HPDE6-E6E7 (cell line): Measurements from ENCODE around the gene OR9Q1.

Source experiments
- DNase-seq: peaks from one replicate; pipeline ENCODE4 v3.0.0; 2011; ENCODE audit warnings: missing footprints; ENCODE audit errors: extremely low spot score

The OR9Q1 gene

DNA sequence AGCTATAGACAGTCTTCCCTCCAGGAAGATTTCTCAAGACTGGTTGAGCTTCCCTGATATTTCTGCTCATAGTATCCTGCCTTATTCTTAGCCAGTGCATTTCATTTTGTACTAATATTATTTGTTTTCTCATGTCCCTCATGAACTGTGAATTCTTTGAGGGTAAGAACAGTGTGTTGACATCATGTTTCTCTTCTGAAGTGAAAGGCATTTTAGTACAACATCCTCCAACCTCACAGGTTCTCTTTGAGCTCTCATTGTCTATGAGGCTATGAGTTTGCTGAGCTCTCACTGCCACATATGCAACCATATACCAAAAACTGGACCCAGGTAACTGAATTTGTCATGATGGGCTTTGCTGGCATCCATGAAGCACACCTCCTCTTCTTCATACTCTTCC, 7.0 kb downstream of the OR9Q1 start, which contains the start of gene OR6Q1:
Gene OR6Q1 (plus strand): TSS at position 301 of the 400 bp plus-strand sequence. CDS start 0 bp downstream, at position 301.
- no peak for DNase-seq

GRCh38 chr11:58034471-58034870, 10.8 kb downstream of the OR9Q1 start:
- DNase-seq, result no peak

DNA sequence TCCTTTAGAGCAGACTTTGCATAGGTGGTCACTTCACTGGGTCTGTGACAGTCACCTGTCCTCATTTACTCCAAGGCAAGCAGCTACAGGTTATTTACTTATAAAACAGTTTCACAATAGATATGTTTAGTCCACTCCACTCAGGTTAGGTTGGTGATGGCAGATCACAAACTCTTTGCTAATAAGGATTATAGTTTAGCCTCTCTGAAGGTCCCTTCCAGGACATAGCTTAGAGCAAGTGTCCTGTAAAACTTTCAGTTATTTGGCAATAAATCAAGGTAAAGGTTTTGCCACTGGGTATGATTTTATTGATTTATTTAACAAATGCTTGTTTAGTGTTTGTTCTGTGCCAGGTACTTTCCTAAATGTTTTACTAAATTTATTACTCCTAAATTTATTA, 15.9 kb downstream of the OR9Q1 start:
- DNase-seq, result no peak

DNA sequence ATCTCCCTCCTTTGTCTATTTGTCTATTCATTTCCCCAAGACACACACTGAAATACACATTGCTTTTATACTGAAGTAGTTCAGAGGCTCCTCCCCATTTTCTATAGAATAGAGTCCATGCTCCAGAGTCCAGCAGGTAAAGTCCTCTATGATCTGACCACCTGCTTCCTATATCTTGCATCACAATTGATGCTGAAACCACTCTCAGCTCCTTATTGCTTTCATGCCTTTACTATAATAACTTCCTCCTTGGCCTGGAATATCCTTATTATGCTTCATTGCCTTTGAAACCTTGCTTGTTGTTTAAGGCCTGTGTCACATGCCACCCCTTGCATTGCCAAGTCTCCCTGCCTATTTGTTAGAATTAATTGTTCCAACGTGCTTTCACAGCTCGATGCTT, 19.7 kb downstream of the OR9Q1 start:
- no peak for DNase-seq

DNA sequence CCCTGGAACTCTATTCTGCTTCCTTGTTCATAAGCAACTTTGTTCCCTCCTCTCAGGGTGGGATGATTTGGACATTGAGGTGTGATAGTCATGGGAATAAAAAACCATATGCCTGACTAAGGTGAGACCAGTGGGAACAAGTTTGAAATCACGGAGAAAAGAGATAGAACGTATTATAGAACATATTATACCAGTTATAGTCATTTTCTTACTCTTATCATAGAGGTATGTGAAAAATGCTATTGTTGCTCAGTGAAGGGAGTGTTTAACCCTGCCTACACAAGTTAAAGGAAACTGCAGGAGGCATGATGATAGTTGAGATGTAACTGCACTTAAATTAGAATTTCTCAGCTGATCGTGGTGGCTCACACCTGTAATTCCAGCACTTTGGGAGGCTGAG, 22.6 kb downstream of the OR9Q1 start:
- no peak for DNase-seq

- DNase-seq, result no peak
These were observed 24.1 kb downstream of the OR9Q1 start for GRCh38 chr11:58047818-58048217.

- no peak for DNase-seq
These were observed 32.2 kb downstream of the OR9Q1 start for GRCh38 chr11:58055806-58056401.

DNA sequence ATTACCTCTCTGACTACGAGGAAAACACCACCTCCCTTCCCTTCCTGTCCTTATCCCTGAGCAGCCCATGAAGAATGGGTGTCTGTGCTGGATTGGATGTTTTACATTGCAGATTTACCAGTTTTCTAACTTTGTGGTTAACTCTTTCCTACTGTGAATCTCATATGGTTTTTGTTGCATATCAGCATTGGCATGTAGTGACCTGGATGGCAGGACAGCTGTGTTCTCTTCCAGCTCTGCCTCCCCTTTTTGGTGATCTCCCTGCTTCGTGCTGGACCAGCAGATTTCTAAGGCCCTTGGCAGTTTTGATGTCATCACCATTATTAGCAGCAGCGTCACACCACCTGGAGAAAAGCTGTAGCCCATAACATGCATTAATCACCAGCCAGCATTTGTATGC, 33.8 kb downstream of the OR9Q1 start:
- DNase-seq, result no peak

GRCh38 chr11:58058276-58059006, 34.8 kb downstream of the OR9Q1 start:
- DNase-seq, result no peak

- DNase-seq, result no peak
These were observed 35.3 kb downstream of the OR9Q1 start for GRCh38 chr11:58059007-58059350.

DNA sequence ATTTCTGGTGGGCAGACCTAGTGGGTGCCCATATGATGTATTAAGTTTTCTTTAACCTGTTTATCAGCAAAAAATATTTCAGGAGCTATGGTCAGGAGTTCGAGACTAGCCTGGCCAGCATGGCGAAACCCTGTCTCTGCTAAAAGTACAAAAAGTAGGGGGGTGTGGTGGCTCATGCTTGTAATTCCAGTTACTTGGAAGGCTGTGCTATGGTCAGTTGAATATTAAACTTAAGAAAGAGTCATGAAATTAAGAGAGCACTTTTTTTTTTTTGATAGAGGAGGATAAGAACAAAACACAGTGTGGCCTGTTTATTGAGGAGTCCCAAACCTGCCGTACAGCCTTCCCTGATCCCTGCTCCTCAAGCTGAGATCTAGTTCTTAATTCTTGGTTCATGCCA, 36.9 kb downstream of the OR9Q1 start:
- DNase-seq, result no peak

DNA sequence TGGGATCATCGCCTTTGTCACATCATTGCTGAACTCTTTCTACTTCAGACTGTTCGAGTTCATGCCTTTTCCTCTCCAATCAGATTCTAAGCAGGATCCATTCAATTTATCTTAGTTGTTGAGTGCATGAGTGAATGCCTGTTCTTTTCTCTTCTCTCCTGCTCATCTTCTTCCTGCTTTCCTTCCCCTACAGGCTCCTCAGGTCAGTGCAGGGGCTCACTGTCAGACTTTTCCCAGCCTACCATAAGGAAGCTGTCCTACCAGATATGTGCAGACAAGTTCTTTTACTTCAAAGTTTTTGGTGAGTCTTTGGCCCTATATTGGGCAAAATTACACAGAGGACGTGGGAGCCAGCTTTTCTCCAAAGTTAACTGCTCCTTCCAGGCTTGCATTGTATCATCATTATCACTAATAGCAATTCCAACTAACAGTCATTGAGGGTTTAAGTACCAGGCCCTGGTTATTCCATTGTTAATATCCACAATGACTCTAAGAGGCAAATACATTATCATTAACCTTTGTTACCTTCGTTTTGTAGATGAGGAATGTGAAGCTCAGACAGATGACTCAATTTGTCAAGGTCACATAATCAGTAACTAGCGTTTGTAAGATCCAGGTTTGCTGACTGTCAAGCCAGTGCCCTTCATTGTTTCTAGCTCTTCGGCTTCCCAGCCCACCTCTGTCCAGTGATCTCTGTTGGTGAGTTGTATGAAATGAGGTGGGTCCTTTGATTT, 37.4 kb downstream of the OR9Q1 start:
- DNase-seq, result no peak

DNA sequence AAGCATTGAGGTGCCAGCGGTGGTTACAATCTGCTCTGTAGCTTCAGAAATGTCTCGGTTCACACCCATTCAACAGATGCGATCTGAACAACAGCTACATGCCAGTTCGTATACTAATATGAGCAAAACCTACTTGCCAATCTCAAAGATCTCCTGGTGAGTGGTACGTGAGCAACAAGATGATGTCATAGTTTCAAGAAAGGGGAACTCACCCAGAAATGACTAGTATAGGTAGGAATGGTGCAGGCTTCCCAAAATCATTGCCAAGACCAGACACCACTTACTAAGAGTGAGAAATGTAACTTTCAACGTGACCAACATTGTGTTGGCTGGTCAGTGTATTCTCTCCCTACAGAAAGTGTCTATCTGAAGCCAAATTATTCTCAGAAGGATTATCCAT, 38.1 kb downstream of the OR9Q1 start:
- peak; percentile 39 for DNase-seq

- no peak for DNase-seq
These were observed 44.0 kb downstream of the OR9Q1 start for GRCh38 chr11:58067685-58068084.

- no peak for DNase-seq
These were observed 45.0 kb downstream of the OR9Q1 start for GRCh38 chr11:58068655-58069054.

DNA sequence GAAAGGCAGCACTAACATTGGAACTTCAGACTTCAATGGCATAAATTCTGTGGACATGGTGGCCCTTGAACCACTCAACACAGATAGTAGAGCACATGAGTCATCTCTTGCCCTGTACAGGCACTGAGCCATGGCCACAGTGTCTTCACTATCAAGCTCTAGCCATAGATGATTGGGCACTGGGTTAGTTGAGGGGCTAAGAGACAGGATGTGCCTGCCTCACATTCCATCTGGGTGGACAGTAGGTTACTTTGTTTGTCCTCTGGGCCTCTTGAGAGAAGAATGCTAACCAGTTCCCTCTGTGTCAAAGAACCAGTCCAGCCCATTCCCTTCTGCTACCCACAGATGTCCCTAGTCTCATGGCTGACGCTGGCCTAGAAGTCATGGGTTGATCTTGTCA, 46.9 kb downstream of the OR9Q1 start:
- DNase-seq, result no peak

GRCh38 chr11:58075781-58076180, 52.1 kb downstream of the OR9Q1 start:
- DNase-seq, result no peak

DNA sequence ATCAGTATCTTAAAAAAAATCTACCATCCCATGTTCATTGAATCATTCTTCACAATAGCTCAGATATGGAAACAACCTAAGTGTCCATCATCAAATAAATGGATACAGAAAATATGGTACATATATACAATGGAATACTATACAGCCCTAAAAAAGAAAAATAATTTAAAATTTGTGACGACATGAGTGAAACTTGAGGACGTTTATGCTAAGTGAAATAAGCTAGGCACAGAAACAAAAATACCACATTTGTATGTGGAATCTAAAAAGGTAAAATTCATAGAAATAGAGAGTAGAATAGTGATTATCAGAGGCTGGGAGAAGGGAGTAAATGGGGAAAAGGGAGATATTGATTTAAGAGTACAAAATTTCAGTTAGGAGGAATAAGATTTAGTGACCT, 62.8 kb downstream of the OR9Q1 start:
- DNase-seq, result no peak

DNA sequence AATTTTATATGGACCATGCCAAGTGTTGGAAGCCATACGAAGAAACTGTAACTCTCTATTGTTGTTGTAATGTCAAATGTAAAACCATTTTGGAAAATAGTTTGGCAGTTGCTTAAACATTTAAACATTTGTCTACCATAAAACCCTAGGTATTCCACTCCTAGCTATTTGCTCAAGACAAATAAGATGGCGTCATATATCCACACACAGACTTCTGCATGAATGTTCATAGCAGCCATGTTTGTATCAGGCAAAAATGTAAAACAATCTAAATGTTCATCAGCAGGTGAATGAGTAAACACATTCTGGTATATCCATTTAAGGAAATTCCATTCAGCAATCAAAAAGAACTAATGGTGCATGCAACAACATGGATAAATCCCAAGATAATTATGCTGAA, 73.8 kb downstream of the OR9Q1 start:
- no peak for DNase-seq

DNA sequence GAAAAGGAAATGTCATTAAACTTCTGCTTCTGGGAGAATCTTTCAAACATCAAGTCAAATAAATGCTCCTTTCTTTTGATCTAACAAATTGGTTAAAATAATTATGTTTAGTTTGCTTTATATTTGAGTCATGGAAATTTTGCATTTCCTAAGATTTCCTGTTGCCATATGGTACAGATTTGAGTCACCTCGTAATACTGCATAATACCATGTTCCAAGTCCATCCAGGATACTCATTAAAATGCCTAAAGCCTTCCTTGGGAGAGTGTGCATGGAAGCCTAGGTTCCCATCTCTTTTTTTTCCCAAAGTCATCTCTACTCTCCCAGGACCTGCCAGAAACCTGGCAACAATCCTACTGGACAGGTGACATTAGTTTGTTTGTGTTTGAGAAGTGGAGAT, 97.4 kb downstream of the OR9Q1 start:
- DNase-seq, result no peak

DNA sequence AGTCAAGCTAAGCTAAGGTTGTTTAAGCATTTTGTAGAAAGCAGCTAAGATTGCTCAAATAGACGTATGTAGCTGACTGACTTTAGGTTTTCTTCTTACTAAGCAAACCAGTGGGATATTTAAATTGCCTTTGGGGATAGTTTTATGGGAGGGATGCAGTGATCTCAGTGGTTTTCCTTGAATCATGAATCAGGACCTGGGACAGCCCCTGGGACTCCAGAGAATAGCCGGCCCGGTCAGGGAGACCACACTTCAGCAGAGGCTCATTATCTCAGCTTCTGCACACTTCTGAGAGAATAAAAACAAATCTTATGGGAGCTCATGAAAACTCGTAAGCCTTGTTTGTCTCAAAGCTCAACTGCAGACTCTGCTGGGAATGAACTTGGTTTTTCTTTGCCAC, 101.8 kb downstream of the OR9Q1 start, which contains the start of gene OR9I1:
Gene OR9I1 (minus strand): TSS at position 62 of the 400 bp plus-strand sequence. CDS start 6,086 bp downstream, outside the sequence.
- DNase-seq, result no peak

GRCh38 chr11:58127350-58127749, 103.7 kb downstream of the OR9Q1 start:
- no peak for DNase-seq
